ENCODE data around the gene MAML3. TPM values are rescaled to one million over a fixed set of nuclear protein-coding genes. Genes with fewer than 3 reads are reported as not detected.

The MAML3 gene
- total and polyA plus RNA-seq, 2 of the 13 experiments (the other 11 are each of a cell fraction or from before 2014, with no cell fraction given) = 0.05 to 0.13 TPM

GRCh38 chr4:140137671-140138070, 16.3 kb downstream of the MAML3 start:
- H3K4me2 ChIP-seq (ENCODE audit: low read depth, low read length) = no peak overlapping the region
- ATAC-seq = no peak
- WGBS (ENCODE audit: low lambda C conversion rate) = 3% methylated on average over 3 of the region's 3 CpGs
- no peak overlapping the region for H3K9ac ChIP-seq (ENCODE audit: insufficient read depth, low read depth, low read length)
- no peak overlapping the region for H2AFZ ChIP-seq (ENCODE audit: low read length)
- no peak for FAIRE-seq
- H3K4me1 ChIP-seq (ENCODE audit: insufficient read depth, low read length) = 0 out of 2 replicates have a peak, but pooled peaks cover 4% of the 10 kb centered on the region
- TF ChIP-seq, protein P1, sequence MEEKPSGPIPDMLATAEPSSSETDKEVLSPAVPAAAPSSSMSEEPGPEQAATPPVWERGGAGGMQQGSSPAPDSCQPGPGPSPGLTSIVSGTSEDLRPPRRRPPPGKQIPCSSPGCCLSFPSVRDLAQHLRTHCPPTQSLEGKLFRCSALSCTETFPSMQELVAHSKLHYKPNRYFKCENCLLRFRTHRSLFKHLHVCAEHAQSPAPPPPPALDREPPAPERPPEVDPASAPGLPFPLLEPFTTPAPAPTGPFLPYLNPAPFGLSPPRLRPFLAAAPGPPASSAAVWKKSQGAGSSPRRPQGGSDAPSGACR (CRISPR knock-in tag; IDR thresholded peaks at IDR 0.05) = no peak
- TF ChIP-seq ZNF441 (CRISPR knock-in tag; IDR thresholded peaks at IDR 0.05; ENCODE audit: borderline replicate concordance) (no peak), MAZ (IDR thresholded peaks at IDR 0.05; ENCODE audit: borderline replicate concordance, low read depth, low read length) (no peak), MAZ (CRISPR knock-in tag; IDR thresholded peaks at IDR 0.05; ENCODE audit: low read depth) (no peak), ZNF792 (CRISPR knock-in tag; IDR thresholded peaks at IDR 0.05) (no peak), ZSCAN22 (CRISPR knock-in tag; IDR thresholded peaks at IDR 0.05) (no peak), ZBTB20 (CRISPR knock-in tag; IDR thresholded peaks at IDR 0.05; ENCODE audit: borderline replicate concordance, low read depth) (no peak), IKZF1 (IDR thresholded peaks at IDR 0.05) (no peak), NPAS2 (CRISPR knock-in tag; IDR thresholded peaks at IDR 0.05; ENCODE audit: borderline replicate concordance) (no peak), ZUFSP (CRISPR knock-in tag; IDR thresholded peaks at IDR 0.05; ENCODE audit: borderline replicate concordance) (no peak)
- TF ChIP-seq, protein P2, sequence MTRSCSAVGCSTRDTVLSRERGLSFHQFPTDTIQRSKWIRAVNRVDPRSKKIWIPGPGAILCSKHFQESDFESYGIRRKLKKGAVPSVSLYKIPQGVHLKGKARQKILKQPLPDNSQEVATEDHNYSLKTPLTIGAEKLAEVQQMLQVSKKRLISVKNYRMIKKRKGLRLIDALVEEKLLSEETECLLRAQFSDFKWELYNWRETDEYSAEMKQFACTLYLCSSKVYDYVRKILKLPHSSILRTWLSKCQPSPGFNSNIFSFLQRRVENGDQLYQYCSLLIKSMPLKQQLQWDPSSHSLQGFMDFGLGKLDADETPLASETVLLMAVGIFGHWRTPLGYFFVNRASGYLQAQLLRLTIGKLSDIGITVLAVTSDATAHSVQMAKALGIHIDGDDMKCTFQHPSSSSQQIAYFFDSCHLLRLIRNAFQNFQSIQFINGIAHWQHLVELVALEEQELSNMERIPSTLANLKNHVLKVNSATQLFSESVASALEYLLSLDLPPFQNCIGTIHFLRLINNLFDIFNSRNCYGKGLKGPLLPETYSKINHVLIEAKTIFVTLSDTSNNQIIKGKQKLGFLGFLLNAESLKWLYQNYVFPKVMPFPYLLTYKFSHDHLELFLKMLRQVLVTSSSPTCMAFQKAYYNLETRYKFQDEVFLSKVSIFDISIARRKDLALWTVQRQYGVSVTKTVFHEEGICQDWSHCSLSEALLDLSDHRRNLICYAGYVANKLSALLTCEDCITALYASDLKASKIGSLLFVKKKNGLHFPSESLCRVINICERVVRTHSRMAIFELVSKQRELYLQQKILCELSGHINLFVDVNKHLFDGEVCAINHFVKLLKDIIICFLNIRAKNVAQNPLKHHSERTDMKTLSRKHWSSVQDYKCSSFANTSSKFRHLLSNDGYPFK (CRISPR knock-in tag; IDR thresholded peaks at IDR 0.05; ENCODE audit: borderline replicate concordance) = no peak
- TF ChIP-seq, protein P3, sequence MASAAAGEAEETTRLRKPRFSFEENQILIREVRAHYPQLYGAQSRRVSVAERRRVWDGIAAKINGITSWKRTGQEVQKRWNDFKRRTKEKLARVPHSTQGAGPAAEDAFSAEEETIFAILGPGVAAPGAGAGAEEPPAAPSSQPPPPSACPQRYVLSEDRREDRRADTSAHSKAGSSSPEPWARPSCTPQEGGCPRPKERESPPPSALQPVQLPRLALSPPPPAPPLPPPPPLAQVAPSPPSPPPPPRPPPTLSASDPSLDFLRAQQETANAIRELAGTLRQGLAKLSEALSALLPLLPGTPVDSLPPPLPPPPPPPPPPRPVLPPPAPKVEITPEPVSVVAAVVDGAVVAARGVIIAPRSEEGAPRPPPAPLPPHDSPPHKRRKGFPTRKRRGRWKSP (CRISPR knock-in tag; IDR thresholded peaks at IDR 0.05) = no peak
- no peaks in the 10 kb centered on the region for H3K36me3 ChIP-seq (replicated peaks in 1 of 2; ENCODE audit: control insufficient read depth in 1 of 2, insufficient read depth in 2 of 2, low read length in 2 of 2)
- DNase-seq (ENCODE audit: low spot score) = no peak
- H3K27ac ChIP-seq (ENCODE audit: extremely low read length, insufficient read depth, low read length) = no peak overlapping the region
- H3K4me3 ChIP-seq (replicated peaks in 1 of 3; ENCODE audit: insufficient read depth in 1 of 3, low read depth in 2 of 3, low read length in 3 of 3) = no peak overlapping the region
- POLR2A ChIA-PET = no interaction called here
- H3K27me3 ChIP-seq (ENCODE audit: control insufficient read depth in 1 of 2, insufficient read depth in 2 of 2, low read length in 2 of 2) = no peaks in the 10 kb centered on the region
- no peaks in the 10 kb centered on the region for H3K79me2 ChIP-seq (ENCODE audit: insufficient read depth, low read length)
- no peaks in the 10 kb centered on the region for H4K20me1 ChIP-seq (ENCODE audit: insufficient read depth, low read length)
- CTCF ChIA-PET (ENCODE audit: low intra/inter-chr PET ratio, low total read pairs) = no interaction called here
- no peaks in the 10 kb centered on the region for H3K9me3 ChIP-seq (ENCODE audit: low read length)
- intact Hi-C loops (cut with micrococcal nuclease; ENCODE audit: unreplicated experiment) = no loop called here
- BruUV-seq (replicated peaks) = no TSS peak
- in situ Hi-C loops (cut with HindIII; ENCODE audit: extremely low pct_ligation_motif_present, low pct_unique_long_range_greater_than_20kb) = no loop called here

Data from HepG2 (cell line).